ENCODE results near the gene PGP. TPM values are rescaled to one million over a fixed set of nuclear protein-coding genes. Genes with fewer than 3 reads are reported as not detected.
"Not testable (repeated sequence)": the region's sequence is repeated elsewhere in the genome, so short reads cannot be mapped to it uniquely, and the experiment has no call there.

PGP gene
- total RNA-seq, 3 donors from 2014 or later = 25.8 to 27.9 (median 27.2) TPM

DNA sequence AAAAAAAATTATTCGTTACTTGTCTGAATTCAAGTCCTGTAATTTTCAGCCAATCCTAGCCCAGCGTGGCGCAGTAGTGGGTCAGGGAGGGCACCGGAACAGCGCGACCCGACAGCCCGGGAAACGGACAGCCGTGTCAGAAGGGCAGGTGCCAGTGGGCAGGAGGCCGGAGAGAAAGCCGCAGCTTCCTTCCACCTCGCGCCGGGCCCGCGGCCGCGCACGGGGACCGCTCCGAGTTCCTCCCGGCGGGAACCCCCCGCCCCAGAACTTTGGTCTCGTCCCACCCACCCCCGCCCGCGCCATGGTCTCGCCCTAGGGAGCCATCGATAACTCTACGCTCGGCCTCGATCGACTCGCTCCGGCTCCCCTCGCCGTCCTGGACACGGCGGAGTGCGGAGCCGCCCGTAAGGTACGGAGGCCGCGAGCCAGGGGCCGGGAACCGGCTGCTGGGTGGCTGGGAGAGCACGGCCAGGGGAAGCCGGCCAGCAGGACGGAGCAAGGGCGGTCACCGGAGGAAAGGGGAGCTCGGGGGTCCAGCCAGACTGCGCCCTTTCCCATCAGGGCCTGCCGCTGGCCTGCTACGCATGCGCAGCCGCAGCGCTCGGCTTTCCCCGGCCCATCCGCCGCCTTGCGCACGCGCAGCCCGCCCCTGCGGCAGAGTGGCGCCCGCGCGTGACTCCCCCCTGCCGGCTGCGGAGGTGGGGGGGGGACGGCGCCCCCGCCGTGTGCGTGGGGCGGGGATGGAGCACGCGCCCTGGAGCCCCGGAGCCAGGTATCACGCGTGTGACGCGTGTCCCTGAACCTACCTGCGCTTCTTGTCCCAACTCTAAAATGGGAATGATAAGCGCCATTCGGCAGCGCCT, 9.3 kb downstream of the PGP start, which contains the start of gene MLST8:
Gene MLST8 (plus strand): TSS at position 351 of the 863 bp plus-strand sequence. CDS start 632 bp downstream, outside the sequence.
- H3K9me3 Mint-ChIP-seq = no peaks in the 10 kb centered on the region
- peaks cover 7% of the 10 kb centered on the region for H3K36me3 Mint-ChIP-seq (ENCODE audit: insufficient read depth)
- H3K4me1 Mint-ChIP-seq (ENCODE audit: low read depth) = peaks cover 23% of the 10 kb centered on the region
- no peaks in the 10 kb centered on the region for H3K27me3 Mint-ChIP-seq (ENCODE audit: low read depth)
- ATAC-seq (peak; percentile 79 to 81), DNase-seq (peak; percentile 89)
- peak within 1 kb of the TSS; percentile 84 for H3K4me3 Mint-ChIP-seq

DNA sequence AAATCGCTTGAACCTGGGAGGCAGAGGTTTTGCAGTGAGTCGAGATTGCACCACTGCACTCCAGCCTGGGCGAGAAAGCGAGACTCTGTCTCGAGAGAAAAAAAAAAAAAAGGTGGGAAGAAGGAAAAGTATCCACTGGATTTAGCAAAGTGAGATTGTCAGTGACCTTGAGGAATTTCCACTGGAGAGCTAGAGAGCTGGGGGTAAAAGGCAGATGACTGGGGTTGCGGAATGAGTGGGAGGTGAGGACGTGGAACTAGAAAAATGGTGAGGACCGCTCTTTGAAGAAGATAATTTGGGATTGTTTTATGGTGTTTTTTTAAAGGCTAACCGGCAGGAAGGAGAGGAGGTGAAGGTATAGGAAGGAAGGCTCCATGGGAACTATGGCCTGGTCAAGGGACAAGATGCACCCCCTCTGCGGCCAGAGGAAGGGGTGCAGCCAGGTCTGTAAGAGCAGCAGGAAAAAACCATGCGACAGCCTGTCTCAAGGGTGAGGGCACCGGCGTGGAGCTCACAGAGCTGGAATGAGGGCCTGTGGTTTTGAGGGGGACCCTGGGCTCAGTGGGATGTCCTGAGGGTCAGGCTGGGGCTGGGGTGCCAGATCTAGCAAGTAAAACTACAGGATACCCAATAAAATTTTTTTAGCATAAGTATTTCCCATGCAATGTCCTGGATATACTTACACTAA, 10.1 kb downstream of the PGP start:
- ATAC-seq (no peak), DNase-seq (no peak)
- Mint-ChIP-seq H3K27me3 (ENCODE audit: low read depth) (no peaks in the 10 kb centered on the region), H3K36me3 (ENCODE audit: insufficient read depth) (peaks cover 7% of the 10 kb centered on the region), H3K9me3 (no peaks in the 10 kb centered on the region), H3K4me3 (peak overlapping the region; percentile 68), H3K4me1 (ENCODE audit: low read depth) (peaks cover 23% of the 10 kb centered on the region)

- Mint-ChIP-seq H3K4me1 (ENCODE audit: low read depth) (peaks cover 23% of the 10 kb centered on the region), H3K4me3 (peak overlapping the region; percentile 64)
- H3K36me3 Mint-ChIP-seq (ENCODE audit: insufficient read depth); DNase-seq; H3K27me3 Mint-ChIP-seq (ENCODE audit: low read depth); ATAC-seq; H3K9me3 Mint-ChIP-seq: not testable (repeated sequence)
Measured at GRCh38 chr16:2203119-2203688, 11.4 kb downstream of the PGP start.

DNA sequence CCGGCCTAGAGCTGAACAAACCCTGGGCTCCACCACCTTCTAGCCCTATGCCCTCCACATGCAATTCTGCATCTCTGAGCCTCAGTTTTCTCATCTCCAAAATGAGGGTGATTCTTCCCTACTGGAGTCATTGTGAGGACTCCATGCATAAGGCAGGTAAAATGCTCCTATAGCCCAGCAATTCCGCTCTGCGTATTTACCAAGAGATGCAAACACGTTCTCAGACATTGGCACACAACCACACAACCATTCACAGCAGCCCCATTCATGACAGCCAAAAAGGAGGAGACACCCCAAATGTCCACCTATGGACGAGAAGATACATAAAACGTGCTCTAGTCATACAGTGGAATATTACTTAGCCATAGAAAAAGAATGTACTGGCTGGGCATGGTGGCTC, 14.3 kb downstream of the PGP start:
- Mint-ChIP-seq H3K27me3 (ENCODE audit: low read depth) (peaks cover 21% of the 10 kb centered on the region), H3K9me3 (no peaks in the 10 kb centered on the region), H3K4me1 (ENCODE audit: low read depth) (peaks cover 11% of the 10 kb centered on the region), H3K36me3 (ENCODE audit: insufficient read depth) (no peaks in the 10 kb centered on the region), H3K4me3 (peak overlapping the region; percentile 16)
- DNase-seq (no peak), ATAC-seq (no peak)

DNA sequence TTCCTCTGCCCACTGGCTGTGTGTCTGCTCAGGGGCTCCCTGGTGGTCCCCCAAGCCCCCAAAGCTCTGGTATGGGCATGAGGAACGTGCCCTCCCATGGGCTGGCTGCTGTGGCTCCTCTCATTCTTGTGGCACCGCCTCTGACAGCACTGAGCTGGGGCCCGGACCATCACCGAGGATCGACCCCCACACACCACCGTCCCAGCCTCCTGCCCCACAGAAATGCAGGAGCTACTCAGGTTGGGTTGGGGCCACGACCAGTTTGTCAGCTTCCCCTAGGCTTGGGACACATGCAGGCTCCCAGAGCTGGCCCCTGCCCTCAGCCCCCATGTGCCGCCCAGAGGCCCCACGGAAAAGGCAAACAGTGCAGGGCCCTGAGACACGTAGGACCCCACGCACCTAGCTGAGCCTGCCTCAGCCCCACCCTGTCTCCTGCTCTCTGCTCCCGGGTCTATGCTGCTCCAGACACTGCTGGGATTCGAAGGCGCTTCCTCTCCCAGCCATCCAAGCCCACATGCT, 15.0 kb downstream of the PGP start:
- Mint-ChIP-seq H3K9me3 (no peaks in the 10 kb centered on the region), H3K4me3 (no peak overlapping the region), H3K4me1 (ENCODE audit: low read depth) (peaks cover 16% of the 10 kb centered on the region), H3K36me3 (ENCODE audit: insufficient read depth) (no peaks in the 10 kb centered on the region), H3K27me3 (ENCODE audit: low read depth) (peaks cover 26% of the 10 kb centered on the region)
- ATAC-seq (no peak), DNase-seq (no peak)

- no peak for ATAC-seq
- no peak overlapping the region for H3K4me3 Mint-ChIP-seq
- DNase-seq = no peak
- peaks cover 27% of the 10 kb centered on the region for H3K27me3 Mint-ChIP-seq (ENCODE audit: low read depth)
- no peaks in the 10 kb centered on the region for H3K9me3 Mint-ChIP-seq
- peaks cover 10% of the 10 kb centered on the region for H3K4me1 Mint-ChIP-seq (ENCODE audit: low read depth)
- H3K36me3 Mint-ChIP-seq (ENCODE audit: insufficient read depth) = no peaks in the 10 kb centered on the region
Measured at GRCh38 chr16:2199095-2199494, 15.5 kb downstream of the PGP start.

DNA sequence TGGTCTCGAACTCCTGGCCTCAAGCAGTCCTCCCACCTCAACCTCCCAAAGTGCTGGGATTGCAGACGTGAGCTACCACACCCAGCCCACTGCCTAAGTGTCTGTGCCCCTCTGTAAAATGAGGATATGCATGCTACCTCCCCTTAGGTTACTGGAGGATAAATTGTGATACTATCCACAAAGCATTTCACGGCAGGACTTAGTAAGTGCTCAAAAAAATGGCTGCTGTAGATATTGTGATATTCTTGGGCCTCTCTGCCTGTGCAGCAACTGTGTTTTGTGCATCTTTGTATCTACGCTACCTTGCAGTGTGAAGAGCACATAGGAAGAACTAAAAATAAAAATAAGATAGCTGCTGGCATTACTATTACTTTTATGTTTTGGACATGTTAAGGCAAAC, 16.4 kb downstream of the PGP start:
- DNase-seq (no peak), ATAC-seq (no peak)
- Mint-ChIP-seq H3K9me3 (no peaks in the 10 kb centered on the region), H3K4me1 (ENCODE audit: low read depth) (peaks cover 8% of the 10 kb centered on the region), H3K36me3 (ENCODE audit: insufficient read depth) (no peaks in the 10 kb centered on the region), H3K4me3 (peak overlapping the region; percentile 43), H3K27me3 (ENCODE audit: low read depth) (peaks cover 27% of the 10 kb centered on the region)

GRCh38 chr16:2197765-2198164, 16.9 kb downstream of the PGP start:
- Mint-ChIP-seq H3K4me3 (peak overlapping the region; percentile 43), H3K9me3 (no peaks in the 10 kb centered on the region), H3K4me1 (ENCODE audit: low read depth) (peaks cover 8% of the 10 kb centered on the region), H3K27me3 (ENCODE audit: low read depth) (peaks cover 27% of the 10 kb centered on the region), H3K36me3 (ENCODE audit: insufficient read depth) (no peaks in the 10 kb centered on the region)
- no peak for DNase-seq
- ATAC-seq = no peak

GRCh38 chr16:2196981-2197511, 17.6 kb downstream of the PGP start:
- no peak for ATAC-seq
- peaks cover 27% of the 10 kb centered on the region for H3K27me3 Mint-ChIP-seq (ENCODE audit: low read depth)
- peaks cover 8% of the 10 kb centered on the region for H3K4me1 Mint-ChIP-seq (ENCODE audit: low read depth)
- no peak for DNase-seq
- peak overlapping the region; percentile 53 for H3K4me3 Mint-ChIP-seq
- H3K36me3 Mint-ChIP-seq (ENCODE audit: insufficient read depth) = no peaks in the 10 kb centered on the region
- H3K9me3 Mint-ChIP-seq = no peaks in the 10 kb centered on the region

GRCh38 chr16:2196162-2196980, 18.3 kb downstream of the PGP start, which contains the start of gene CASKIN1:
Gene CASKIN1, minus strand, starts transcription at chr16:2196605. Its CDS starts 173 bp downstream, at chr16:2196432.
- Mint-ChIP-seq H3K27me3 (ENCODE audit: low read depth) (peaks cover 27% of the 10 kb centered on the region), H3K36me3 (ENCODE audit: insufficient read depth) (no peaks in the 10 kb centered on the region), H3K4me1 (ENCODE audit: low read depth) (peaks cover 8% of the 10 kb centered on the region), H3K9me3 (no peaks in the 10 kb centered on the region), H3K4me3 (peak within 1 kb of the TSS; percentile 53)
- ATAC-seq (peak; percentile 55 to 64), DNase-seq (no peak)

GRCh38 chr16:2195322-2196161, 19.1 kb downstream of the PGP start:
- H3K36me3 Mint-ChIP-seq (ENCODE audit: insufficient read depth) = no peaks in the 10 kb centered on the region
- DNase-seq (no peak), ATAC-seq (peak; percentile 17 to 36)
- H3K27me3 Mint-ChIP-seq (ENCODE audit: low read depth) = peaks cover 27% of the 10 kb centered on the region
- H3K9me3 Mint-ChIP-seq = no peaks in the 10 kb centered on the region
- H3K4me1 Mint-ChIP-seq (ENCODE audit: low read depth) = peaks cover 8% of the 10 kb centered on the region
- H3K4me3 Mint-ChIP-seq = peak overlapping the region; percentile 43

DNA sequence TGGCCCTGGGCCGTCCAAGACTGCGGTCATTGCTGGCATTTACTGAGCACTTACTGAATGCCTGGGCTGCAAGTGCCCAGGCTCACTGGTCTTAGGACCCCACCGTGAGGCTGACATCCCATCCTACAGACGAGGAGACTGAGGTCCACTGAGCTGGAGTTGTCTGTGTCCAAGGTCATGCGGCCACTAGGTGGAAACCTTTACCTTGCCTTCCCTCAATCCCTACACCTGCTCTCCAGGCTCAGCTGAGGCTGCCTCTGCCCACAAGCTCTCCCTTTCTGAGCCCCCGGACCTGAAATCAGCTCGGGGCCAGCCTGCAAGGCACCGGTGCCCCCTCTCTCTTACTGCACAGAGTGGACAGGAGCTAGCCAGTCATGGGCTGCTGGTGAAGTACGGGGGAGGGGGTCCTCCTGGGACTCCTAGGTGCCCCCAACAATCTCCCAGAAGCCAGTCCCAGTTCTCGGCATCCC, 19.8 kb downstream of the PGP start:
- no peak overlapping the region for H3K4me3 Mint-ChIP-seq

More for the DNA sequence above, 19.8 kb downstream of the PGP start:
- no peaks in the 10 kb centered on the region for H3K9me3 Mint-ChIP-seq
- ATAC-seq = peak; percentile 48 to 54
- DNase-seq = peak; percentile 44
- no peaks in the 10 kb centered on the region for H3K36me3 Mint-ChIP-seq (ENCODE audit: insufficient read depth)
- peaks cover 8% of the 10 kb centered on the region for H3K4me1 Mint-ChIP-seq (ENCODE audit: low read depth)
- H3K27me3 Mint-ChIP-seq (ENCODE audit: low read depth) = peaks cover 27% of the 10 kb centered on the region

Measured in activated T-cell treated with anti-CD3 and anti-CD28 coated beads, Interleukin-2, amount 50 U/mL, for 4 hours (primary cell).